Lung (tissue), 12 donors: Measurements from ENCODE around the gene ZNF775. TPM values are rescaled to one million over a fixed set of nuclear protein-coding genes. Genes with fewer than 3 reads are reported as not detected.

Experiments used
- ATAC-seq: fragments of 200-7000 bp; cut with Tn5 transposase; one replicate; pipeline ENCODE4 v1.9.1; 2020; ENCODE audit warnings: moderate number of reproducible peaks; ENCODE audit not compliant: insufficient read depth, low FRiP score
- DNase-seq, 3 donors: peaks; one replicate each; pipeline ENCODE4 v3.0.0-alpha.2; 2013 to 2017
- H3K27ac ChIP-seq, 2 donors: one replicate each; pipeline ENCODE4 v1.5.1; 2013; ENCODE audit warnings: mild to moderate bottlenecking in 2 of 2, moderate library complexity in 2 of 2, control low read depth in 1 of 2, inconsistent platforms in 1 of 2, low read depth in 1 of 2, low read length in 1 of 2
- H3K27me3 ChIP-seq, 3 donors: one replicate each; pipeline ENCODE4 v1.5.1; 2013; ENCODE audit warnings: low read length in 2 of 3; ENCODE audit not compliant: control insufficient read depth in 3 of 3, insufficient read depth in 3 of 3
- H3K36me3 ChIP-seq, 4 donors: one replicate each; pipeline ENCODE4 v1.5.1; 2013; ENCODE audit warnings: low read length in 4 of 4, mild to moderate bottlenecking in 1 of 4, moderate library complexity in 1 of 4; ENCODE audit not compliant: control insufficient read depth in 4 of 4, insufficient read depth in 4 of 4
- H3K4me1 ChIP-seq, 5 donors: one replicate each; pipeline ENCODE4 v1.5.1; 2013; ENCODE audit warnings: low read length in 5 of 5, mild to moderate bottlenecking in 2 of 5, moderate library complexity in 1 of 5; ENCODE audit not compliant: control insufficient read depth in 5 of 5, insufficient read depth in 5 of 5
- H3K4me3 ChIP-seq: one replicate; pipeline ENCODE4 v1.5.1; 2013; ENCODE audit warnings: mild to moderate bottlenecking, control low read depth, moderate library complexity
- H3K9ac ChIP-seq, 2 donors: one replicate each; pipeline ENCODE4 v1.5.1; 2013; ENCODE audit warnings: low read length in 2 of 2, control low read depth in 1 of 2; ENCODE audit not compliant: insufficient read depth in 1 of 2
- H3K9me3 ChIP-seq, 4 donors: one replicate each; pipeline ENCODE4 v1.5.1; 2013; ENCODE audit warnings: low read length in 3 of 4, mild to moderate bottlenecking in 1 of 4, moderate library complexity in 1 of 4; ENCODE audit not compliant: control insufficient read depth in 4 of 4, insufficient read depth in 3 of 4
- WGBS, 2 donors: extraction: QIAGEN DNeasy Blood & Tissue Kit; methylation state at CpG; one replicate each; pipeline ENCODE4 v1.1.7; 2013; 5-methylcytosine and 5-hydroxymethylcytosine counted together
- polyA plus RNA-seq, 2 donors: library from polyadenylated mRNA; stranded (reverse); fragments of 200-250 nt; gene quantifications; one replicate each; pipeline ENCODE4 v1.2.1, GENCODE V29; 2013
- total RNA-seq, 2 donors: library from RNA; depleted of rRNA in 1 of 2; stranded (reverse); fragments of >200 nt in 1 of 2; gene quantifications; one replicate each; pipeline ENCODE4 v1.2.1, GENCODE V29; 2014 to 2021
- TF ChIP-seq, protein P1 (sequence below): IDR thresholded peaks from 2 replicates; pipeline ENCODE4 v1.5.1; 2012; ENCODE audit warnings: mild to moderate bottlenecking; ENCODE audit errors: control extremely low read depth, extremely low read depth
- donor health status: control.
- donor health status: control.
- donor health status: Bipolar disorder and iron deficiency.
- donor health status: healthy.
- donor health status: DM: yes; HTN: yes; CAD: no.

The ZNF775 gene
- total and polyA plus RNA-seq, 4 donors: 1.4 to 5.4 (median 3.8) TPM

DNA sequence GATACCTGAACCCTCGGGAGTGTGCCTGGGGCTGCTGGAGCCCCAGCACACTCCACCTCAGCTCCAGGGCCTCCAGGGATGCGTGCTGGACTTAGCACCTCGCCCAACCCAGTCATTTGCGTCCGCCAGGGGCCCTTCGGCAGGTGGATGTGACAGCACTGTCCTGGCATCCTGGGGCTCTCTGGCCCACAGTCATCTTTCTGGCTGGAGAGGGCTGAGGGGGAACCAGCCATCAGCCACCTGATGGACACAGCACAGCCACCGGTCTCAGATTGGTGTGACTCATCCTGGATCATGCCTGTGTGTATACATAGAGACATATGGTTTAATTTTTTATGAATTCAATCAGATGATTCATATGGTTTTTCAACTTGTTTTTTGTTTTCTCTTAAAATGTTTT lies 11.1 kb downstream of the ZNF775 start:
- no peaks in the 10 kb centered on the region for H3K27me3 ChIP-seq
- no peak overlapping the region for H3K9ac ChIP-seq
- ATAC-seq (no peak), DNase-seq (no peak)
- no peaks in the 10 kb centered on the region for H3K9me3 ChIP-seq
- WGBS, 2 donors: 96 to 98% methylated on average over 7 of the region's 7 CpGs
- H3K4me1 ChIP-seq: peaks cover 0 to 14% (median 0%) of the 10 kb centered on the region in 5 donors
- H3K4me3 ChIP-seq: no peak overlapping the region
- TF ChIP-seq, protein P1, sequence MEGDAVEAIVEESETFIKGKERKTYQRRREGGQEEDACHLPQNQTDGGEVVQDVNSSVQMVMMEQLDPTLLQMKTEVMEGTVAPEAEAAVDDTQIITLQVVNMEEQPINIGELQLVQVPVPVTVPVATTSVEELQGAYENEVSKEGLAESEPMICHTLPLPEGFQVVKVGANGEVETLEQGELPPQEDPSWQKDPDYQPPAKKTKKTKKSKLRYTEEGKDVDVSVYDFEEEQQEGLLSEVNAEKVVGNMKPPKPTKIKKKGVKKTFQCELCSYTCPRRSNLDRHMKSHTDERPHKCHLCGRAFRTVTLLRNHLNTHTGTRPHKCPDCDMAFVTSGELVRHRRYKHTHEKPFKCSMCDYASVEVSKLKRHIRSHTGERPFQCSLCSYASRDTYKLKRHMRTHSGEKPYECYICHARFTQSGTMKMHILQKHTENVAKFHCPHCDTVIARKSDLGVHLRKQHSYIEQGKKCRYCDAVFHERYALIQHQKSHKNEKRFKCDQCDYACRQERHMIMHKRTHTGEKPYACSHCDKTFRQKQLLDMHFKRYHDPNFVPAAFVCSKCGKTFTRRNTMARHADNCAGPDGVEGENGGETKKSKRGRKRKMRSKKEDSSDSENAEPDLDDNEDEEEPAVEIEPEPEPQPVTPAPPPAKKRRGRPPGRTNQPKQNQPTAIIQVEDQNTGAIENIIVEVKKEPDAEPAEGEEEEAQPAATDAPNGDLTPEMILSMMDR: no peak
- peaks cover 0 to 12% (median 5%) of the 10 kb centered on the region in 4 donors for H3K36me3 ChIP-seq
- H3K27ac ChIP-seq: no peak overlapping the region

DNA sequence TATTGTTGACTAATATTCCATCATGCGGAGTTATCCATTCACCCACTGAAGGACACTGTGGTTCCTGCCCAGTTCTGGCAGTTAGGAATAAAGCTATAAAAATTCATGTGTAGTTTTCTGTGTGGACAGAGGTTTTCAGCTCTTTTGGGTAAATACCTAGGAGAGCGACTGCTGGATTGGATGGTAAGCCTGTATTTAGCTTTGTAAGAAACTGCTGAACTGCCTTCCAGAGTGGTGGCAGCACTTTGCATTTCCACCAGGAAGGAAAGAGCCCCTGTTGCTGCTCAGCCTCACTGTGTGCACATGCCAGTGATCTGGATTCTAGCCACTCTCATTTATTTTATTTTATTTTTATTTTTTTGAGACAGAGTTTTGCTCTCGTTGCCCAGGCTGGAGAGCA lies 14.2 kb downstream of the ZNF775 start:
- TF ChIP-seq, protein P1: no peak
- 91 to 96% methylated on average over 3 of the region's 3 CpGs for WGBS, 2 donors
- H3K4me1 ChIP-seq: peaks cover 0 to 12% (median 0%) of the 10 kb centered on the region in 5 donors
- no peaks in the 10 kb centered on the region for H3K9me3 ChIP-seq
- DNase-seq (no peak), ATAC-seq (no peak)
- H3K36me3 ChIP-seq: peaks cover 8 to 22% (median 17%) of the 10 kb centered on the region in 4 donors
- H3K4me3 ChIP-seq: no peak overlapping the region
- H3K9ac ChIP-seq: no peak overlapping the region
- H3K27ac ChIP-seq: no peak overlapping the region
- no peaks in the 10 kb centered on the region for H3K27me3 ChIP-seq

DNA sequence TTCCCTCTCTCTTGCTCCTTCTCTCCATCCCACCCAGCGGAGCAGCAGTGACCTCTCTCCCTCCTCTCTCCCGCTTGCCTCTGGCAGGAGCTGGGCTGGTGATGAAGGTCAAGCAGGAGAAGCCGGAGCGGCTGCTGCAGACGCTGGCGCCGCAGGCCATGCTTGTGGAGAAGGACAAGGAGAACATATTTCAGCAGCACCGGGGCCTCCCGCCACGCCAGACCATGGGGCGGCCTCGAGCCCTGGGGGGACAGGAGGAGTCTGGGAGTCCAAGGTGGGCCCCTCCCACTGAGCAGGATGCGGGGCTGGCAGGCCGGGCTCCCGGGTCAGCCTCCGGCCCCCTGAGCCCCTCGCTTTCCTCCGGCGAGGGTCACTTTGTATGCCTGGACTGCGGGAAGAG lies 17.3 kb downstream of the ZNF775 start:
- Histone ChIP-seq H3K9ac (no peak overlapping the region), H3K4me1 (no peaks in the 10 kb centered on the region), H3K27me3 (no peaks in the 10 kb centered on the region), H3K9me3 (no peaks in the 10 kb centered on the region), H3K27ac (no peak overlapping the region), H3K4me3 (no peak overlapping the region), H3K36me3 (peaks cover 4 to 20% (median 14%) of the 10 kb centered on the region in 4 donors)
- ATAC-seq: no peak
- 94 to 98% methylated on average over 20 of the region's 20 CpGs for WGBS, 2 donors
- no peak for DNase-seq
- TF ChIP-seq, protein P1: no peak

DNA sequence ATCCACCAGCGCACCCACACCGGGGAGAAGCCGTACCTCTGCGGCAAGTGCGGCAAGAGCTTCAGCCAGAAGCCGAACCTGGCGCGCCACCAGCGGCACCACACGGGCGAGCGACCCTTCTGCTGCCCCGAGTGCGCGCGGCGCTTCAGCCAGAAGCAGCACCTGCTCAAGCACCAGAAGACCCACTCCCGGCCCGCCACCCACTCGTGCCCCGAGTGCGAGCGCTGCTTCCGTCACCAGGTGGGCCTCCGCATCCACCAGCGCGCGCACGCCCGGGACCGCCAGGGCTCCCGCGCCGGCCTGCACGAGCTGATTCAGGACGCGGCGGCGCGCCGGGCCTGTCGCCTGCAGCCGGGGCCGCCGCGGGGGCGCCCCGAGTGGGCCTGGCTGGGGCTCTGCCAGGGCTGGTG lies 17.7 kb downstream of the ZNF775 start:
- Histone ChIP-seq H3K4me3 (no peak overlapping the region), H3K27me3 (no peaks in the 10 kb centered on the region), H3K4me1 (no peaks in the 10 kb centered on the region), H3K9ac (no peak overlapping the region), H3K36me3 (peaks cover 4 to 20% (median 14%) of the 10 kb centered on the region in 4 donors), H3K27ac (no peak overlapping the region), H3K9me3 (no peaks in the 10 kb centered on the region)
- no peak for DNase-seq
- TF ChIP-seq, protein P1: no peak
- WGBS, 2 donors: 98 to 99% methylated on average over 48 of the region's 48 CpGs
- ATAC-seq: no peak
